ENCODE measurements around the gene CSTB.

The CSTB gene

GRCh38 chr21:43731476-43731875 lies 44.6 kb downstream of the CSTB start:
- DNase-seq (ENCODE audit: low read depth in 2 of 2), result no peak

DNA sequence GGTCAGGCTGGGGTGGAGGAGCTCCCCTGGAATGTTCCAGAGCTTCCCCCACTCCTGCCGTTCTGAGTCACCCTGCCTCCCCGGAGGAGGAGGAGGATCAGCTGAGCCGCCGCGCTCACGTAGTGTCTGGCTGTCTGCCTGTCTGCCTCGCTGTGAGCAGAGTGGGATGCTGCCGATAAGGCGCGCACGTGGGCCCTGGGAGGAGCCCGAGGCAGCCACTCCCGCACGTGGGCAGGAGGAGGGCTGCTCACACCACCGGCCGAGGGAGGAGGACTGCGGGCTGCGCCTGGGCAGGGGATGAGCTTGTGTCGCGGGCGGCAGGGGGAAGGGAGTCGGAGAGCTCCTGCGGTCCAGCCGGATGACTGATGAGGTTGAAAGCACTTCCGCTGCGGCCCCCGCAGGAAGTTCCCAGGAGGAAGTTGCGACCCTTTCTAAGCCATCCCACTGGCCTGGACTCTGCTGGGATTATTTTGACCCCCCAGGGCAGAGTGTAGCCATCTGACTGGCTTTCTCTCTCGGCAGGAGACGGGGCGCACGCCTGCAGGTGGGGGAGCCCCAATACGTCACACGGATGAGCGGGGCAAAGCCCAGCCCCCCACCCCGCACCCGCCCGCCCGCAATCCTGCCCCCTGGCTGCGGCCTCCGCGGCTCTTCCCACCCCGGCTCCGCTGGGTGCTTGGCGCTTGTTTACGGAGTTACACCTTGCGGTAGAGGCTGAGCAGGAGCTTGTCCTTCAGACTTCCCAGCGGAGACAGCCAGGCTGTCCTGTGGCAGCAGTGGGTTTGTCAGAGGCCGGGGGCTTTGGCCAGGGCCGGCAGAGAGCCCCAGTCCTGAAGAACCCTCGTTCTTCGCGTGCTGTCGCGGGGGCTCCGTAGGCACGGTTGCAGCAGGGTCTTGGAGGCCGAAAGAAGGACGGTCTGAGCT lies 47.4 kb downstream of the CSTB start:
- DNase-seq (ENCODE audit: low read depth in 2 of 2), result peak; percentile 57 to 86

DNA sequence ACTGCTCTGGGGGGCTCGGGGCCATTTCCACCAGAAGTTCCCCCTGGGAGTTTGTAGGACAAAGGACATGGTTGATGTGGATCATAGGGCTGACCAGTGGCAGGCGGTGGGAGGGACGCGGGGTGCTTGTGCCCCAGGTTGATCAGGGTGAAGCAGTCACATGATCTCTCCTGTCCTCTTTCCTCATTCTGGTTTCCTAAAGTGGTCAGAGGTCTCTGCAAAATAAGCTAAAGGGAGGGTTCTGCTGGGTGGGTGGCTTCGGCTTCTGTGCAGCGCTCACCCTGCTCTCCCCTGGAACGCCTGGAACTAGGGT lies 48.0 kb downstream of the CSTB start:
- DNase-seq (ENCODE audit: low read depth in 2 of 2), result no peak

DNA sequence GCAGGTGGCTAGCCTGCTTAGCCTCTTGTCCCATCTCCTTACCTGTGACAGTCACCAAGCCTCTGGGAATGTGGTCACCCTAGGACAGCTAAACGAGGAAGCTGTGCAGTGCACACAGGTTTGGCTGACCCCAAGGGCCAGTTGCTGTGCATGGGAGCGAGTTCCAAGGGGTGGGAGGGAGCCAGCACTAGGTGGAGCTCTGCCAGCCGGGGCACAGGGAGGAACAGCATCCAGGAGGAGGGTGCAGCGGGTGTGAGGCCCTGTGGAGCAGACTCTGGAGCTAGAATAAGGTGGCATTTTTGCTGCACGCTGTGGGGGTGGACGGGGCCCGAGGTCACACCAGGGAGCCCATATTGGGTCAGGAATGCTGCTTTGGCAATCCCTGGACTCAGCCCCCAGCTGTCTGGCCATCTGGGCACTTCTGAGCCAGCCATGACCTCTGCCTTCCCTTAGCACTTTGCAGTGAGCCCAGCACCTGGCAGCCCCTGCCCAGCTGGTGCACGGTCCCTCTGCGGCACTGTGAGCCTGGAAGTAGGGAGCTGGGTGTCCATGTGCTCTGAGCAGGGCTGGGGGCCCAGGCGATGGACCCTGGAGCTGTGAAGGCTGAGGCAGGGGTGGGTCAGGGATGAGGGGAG lies 48.5 kb downstream of the CSTB start:
- no peak for DNase-seq (ENCODE audit: low read depth in 2 of 2)

DNA sequence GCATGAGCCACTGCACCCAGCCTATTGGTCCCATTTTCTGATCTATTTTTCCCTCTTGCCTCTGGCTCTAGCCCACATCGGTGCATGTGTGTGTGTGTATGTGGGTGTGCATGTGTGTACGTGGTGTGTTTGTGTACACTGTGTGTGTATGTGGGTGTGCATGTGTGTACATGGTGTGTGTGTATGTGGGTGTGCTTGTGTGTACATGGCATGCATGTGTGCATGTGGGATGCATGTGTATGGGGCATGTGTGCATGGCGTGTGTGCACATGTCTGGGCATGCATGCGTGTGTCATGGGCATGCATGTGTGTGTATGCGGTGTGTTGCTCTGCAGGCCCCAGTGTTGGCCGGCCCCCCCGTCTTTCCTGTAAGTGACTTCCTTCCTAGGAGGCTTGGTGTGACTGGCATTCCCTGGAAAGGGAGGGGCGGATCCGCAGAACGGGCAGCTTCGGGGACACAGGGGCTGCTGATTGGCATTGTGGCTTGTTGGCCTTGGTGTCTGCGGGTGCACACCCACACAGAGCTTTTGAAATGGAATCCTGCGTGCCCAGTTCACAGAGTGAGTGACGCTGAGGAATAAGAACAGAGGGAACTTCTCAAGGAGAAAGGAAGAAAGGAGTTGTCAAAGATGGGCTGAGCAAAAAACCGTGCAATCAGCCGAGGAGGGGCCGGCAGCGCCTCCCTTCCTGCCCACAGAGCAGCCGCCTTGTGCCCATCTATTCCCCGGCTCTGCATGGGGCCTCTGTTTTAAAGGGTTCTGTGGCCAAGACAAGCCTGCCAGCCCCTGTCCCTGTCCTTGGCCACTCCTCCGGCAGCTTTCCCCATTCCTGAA lies 49.2 kb downstream of the CSTB start:
- no peak for DNase-seq (ENCODE audit: low read depth in 2 of 2)
